Right lobe of liver (tissue), 6 donors: ENCODE measurements around the gene ITM2C. TPM values are rescaled to one million over a fixed set of nuclear protein-coding genes. Genes with fewer than 3 reads are reported as not detected.

Source experiments
- ATAC-seq, 4 donors: fragments of 200-7000 bp; cut with Tn5 transposase; one replicate each; pipeline ENCODE4 v1.9.1; 2020; ENCODE audit warnings: mild to moderate bottlenecking in 4 of 4, moderate library complexity in 4 of 4
- DNase-seq, 3 donors: peaks; one replicate each; pipeline ENCODE4 v3.0.0-alpha.2; 2020
- H3K27ac ChIP-seq, 3 donors: fragments of 200-600 bp; one replicate each; pipeline ENCODE4 v1.8.0; 2022
- H3K27me3 ChIP-seq, 2 donors: fragments of 200-600 bp; one replicate each; pipeline ENCODE4 v1.8.0; 2022
- H3K36me3 ChIP-seq, 4 donors: fragments of 200-600 bp; sonication (generic) in 1 of 4; one replicate each; pipeline versions ENCODE4 v1.5.1 to v1.8.0; 2017 to 2022; ENCODE audit warnings: control low read depth in 1 of 4
- H3K4me1 ChIP-seq, 4 donors: fragments of 200-600 bp; sonication (generic) in 1 of 4; one replicate each; pipeline versions ENCODE4 v1.5.1 to v1.8.0; 2017 to 2022; ENCODE audit warnings: control low read depth in 1 of 4
- H3K4me3 ChIP-seq, 3 donors: fragments of 200-600 bp; one replicate each; pipeline ENCODE4 v1.8.0; 2022
- H3K9me3 ChIP-seq, 4 donors: fragments of 200-600 bp; sonication (generic) in 1 of 4; one replicate each; pipeline versions ENCODE4 v1.5.1 to v1.8.0; 2017 to 2022; ENCODE audit warnings: control low read depth in 1 of 4
- CTCF ChIP-seq, 4 donors: fragments of 200-600 bp in 3 of 4; fragments of 450-650 bp in 1 of 4; IDR thresholded peaks; one replicate each; pipeline versions ENCODE4 v1.5.1 to v1.8.0; 2016 to 2022; ENCODE audit warnings: antibody characterized with exemption in 4 of 4, mild to moderate bottlenecking in 2 of 4
- POLR2A ChIP-seq: fragments of 450-650 bp; IDR thresholded peaks from one replicate; pipeline ENCODE4 v1.6.1; 2017; ENCODE audit warnings: antibody characterized with exemption, mild to moderate bottlenecking
- WGBS: methylation state at CpG from one replicate; pipeline ENCODE4 v1.1.6; 2018; ENCODE audit warnings: low coverage, low lambda C conversion rate; ENCODE audit not compliant: insufficient coverage; ENCODE audit errors: missing lambda C conversion rate; 5-methylcytosine and 5-hydroxymethylcytosine counted together
- intact Hi-C, 2 donors: fragments of 100-400 bp; cut with DNase I; formaldehyde crosslinking; loops; one replicate each; pipeline versions ENCODE4 v1.11.2 to v1.14.1; 2022
- total RNA-seq, 6 experiments: library from RNA; depleted of rRNA in 2 of 6; stranded (reverse); fragments of >200 nt in 2 of 6; fragmentation: NEBNext Ultra II Directional in 3 of 6; extraction: Animal tissue kit (Norgen Biotek cat#: 25700) in 3 of 6; gene quantifications; one replicate each; pipeline versions ENCODE4 v1.1.0 to v1.2.4, GENCODE V29; 2016 to 2023
- donor health status: DM: no; HTN: yes; CAD: no.
- donor health status: DM: no; HTN: no; CAD: no.
- donor health status: DM: no; HTN: no; CAD: no.
- donor health status: DM: no; HTN: yes; CAD: no.
- donor health status: DM: no; HTN: yes; CAD: no.

The ITM2C gene
- total RNA-seq, 6 experiments from 2014 or later = 11.1 to 26.9 (median 24.2) TPM

GRCh38 chr2:230919240-230919639 is 54.5 kb downstream of the ITM2C start:
- DNase-seq = no peak
- WGBS = 41% methylated on average over 2 of the region's 2 CpGs
- Histone ChIP-seq H3K4me1 (no peaks in the 10 kb centered on the region), H3K36me3 (no peaks in the 10 kb centered on the region), H3K27ac (no peak overlapping the region), H3K27me3 (no peaks in the 10 kb centered on the region), H3K9me3 (no peaks in the 10 kb centered on the region), H3K4me3 (no peak overlapping the region)
- ATAC-seq = no peak
- TF ChIP-seq CTCF (IDR thresholded peaks at IDR 0.05) = no peak
- intact Hi-C loops = no loop called here

GRCh38 chr2:230919681-230920080 is 54.9 kb downstream of the ITM2C start:
- 59% methylated on average over 2 of the region's 2 CpGs for WGBS
- Histone ChIP-seq H3K36me3 (no peaks in the 10 kb centered on the region), H3K4me1 (no peaks in the 10 kb centered on the region), H3K4me3 (no peak overlapping the region), H3K27me3 (no peaks in the 10 kb centered on the region), H3K9me3 (no peaks in the 10 kb centered on the region), H3K27ac (no peak overlapping the region)
- DNase-seq (no peak), ATAC-seq (no peak)
- intact Hi-C loops = no loop called here
- no peak for TF ChIP-seq POLR2A
- TF ChIP-seq CTCF (IDR thresholded peaks at IDR 0.05) = no peak

- no peaks in the 10 kb centered on the region for H3K27me3 ChIP-seq
- ATAC-seq (no peak), DNase-seq (no peak)
- H3K36me3 ChIP-seq = no peaks in the 10 kb centered on the region
- H3K4me1 ChIP-seq = no peaks in the 10 kb centered on the region
- H3K4me3 ChIP-seq = no peak overlapping the region
- WGBS = 67% methylated on average over 2 of the region's 2 CpGs
- intact Hi-C loops = no loop called here
- TF ChIP-seq CTCF (IDR thresholded peaks at IDR 0.05) = no peak
- TF ChIP-seq POLR2A = no peak
- H3K9me3 ChIP-seq = no peaks in the 10 kb centered on the region
- H3K27ac ChIP-seq = no peak overlapping the region
These were observed 55.4 kb downstream of the ITM2C start for GRCh38 chr2:230920167-230920566.

GRCh38 chr2:230921806-230922595 is 57.3 kb downstream of the ITM2C start:
- WGBS = 67% methylated on average over 8 of the region's 11 CpGs
- DNase-seq (peak in 1 of 3 donors; percentile 23), ATAC-seq (no peak)
- H3K4me3 ChIP-seq = no peak overlapping the region
- H3K27me3 ChIP-seq = no peaks in the 10 kb centered on the region
- H3K27ac ChIP-seq = no peak overlapping the region
- H3K36me3 ChIP-seq = no peaks in the 10 kb centered on the region
- no peaks in the 10 kb centered on the region for H3K9me3 ChIP-seq
- TF ChIP-seq POLR2A (no peak), CTCF (IDR thresholded peaks at IDR 0.05) (no peak)
- H3K4me1 ChIP-seq = no peaks in the 10 kb centered on the region
- intact Hi-C loops = no loop called here
